A673 (cell line): Measurements from ENCODE around the gene CYTH2. TPM values are rescaled to one million over a fixed set of nuclear protein-coding genes. Genes with fewer than 3 reads are reported as not detected.
"Not testable (repeated sequence)": the region's sequence is repeated elsewhere in the genome, so short reads cannot be mapped to it uniquely, and the experiment has no call there.

Source experiments
- BruUV-seq: library from RNA; stranded (reverse); fragments of 400-500 nt; replicated peaks from 2 replicates; lab custom pipeline; 2021; lab: Mats Ljungman, UMichigan
- CTCF ChIA-PET: fragments of 300-600 bp; sonication (Branson Sonifier 250); formaldehyde crosslinking; loops from one replicate; lab custom pipeline; 2022; ENCODE audit warnings: antibody characterized with exemption; lab: Charles Lee
- POLR2A ChIA-PET: fragments of 300-600 bp; sonication (Branson Sonifier 250); formaldehyde crosslinking; loops from one replicate; lab custom pipeline; 2022; ENCODE audit warnings: antibody characterized with exemption; ENCODE audit not compliant: low non-redundant PET; lab: Charles Lee
- DNase-seq: peaks from one replicate; pipeline ENCODE4 v3.0.0-alpha.2; 2015; ENCODE audit warnings: low spot score
- H3K27ac ChIP-seq: fragments of 200-600 bp; sonication (generic); 2 replicates; pipeline ENCODE4 v1.5.1; 2016; ENCODE audit warnings: mixed run types, low read depth, mild to moderate bottlenecking, mixed read lengths, antibody characterized with exemption, low read length; ENCODE audit not compliant: poor library complexity, severe bottlenecking
- H3K27me3 ChIP-seq: fragments of 200-600 bp; sonication (generic); replicated peaks from 2 replicates; pipeline ENCODE4 v1.6.1; 2017; ENCODE audit warnings: mixed run types, low read depth, mild to moderate bottlenecking, mixed read lengths, antibody characterized with exemption, low read length; ENCODE audit not compliant: insufficient read depth, poor library complexity
- H3K36me3 ChIP-seq: fragments of 200-600 bp; sonication (generic); 2 replicates; pipeline ENCODE4 v1.6.1; 2016; ENCODE audit warnings: mixed run types, mild to moderate bottlenecking, mixed read lengths, antibody characterized with exemption, low read length; ENCODE audit not compliant: insufficient read depth, poor library complexity, severe bottlenecking
- H3K4me1 ChIP-seq: fragments of 200-600 bp; sonication (generic); 2 replicates; pipeline ENCODE4 v1.6.1; 2017; ENCODE audit warnings: mixed run types, mild to moderate bottlenecking, mixed read lengths, antibody characterized with exemption, low read length; ENCODE audit not compliant: insufficient read depth, poor library complexity, severe bottlenecking
- H3K4me3 ChIP-seq: fragments of 200-600 bp; sonication (generic); 2 replicates; pipeline ENCODE4 v1.5.1; 2016; ENCODE audit warnings: low read depth, mixed run types, mild to moderate bottlenecking, mixed read lengths, low read length; ENCODE audit not compliant: poor library complexity, severe bottlenecking
- H3K9me3 ChIP-seq: fragments of 200-600 bp; sonication (generic); 2 replicates; pipeline ENCODE4 v1.6.1; 2016; ENCODE audit warnings: mixed run types, low read depth, mild to moderate bottlenecking, mixed read lengths, antibody characterized with exemption, low read length; ENCODE audit not compliant: poor library complexity, severe bottlenecking
- EZH2 ChIP-seq: fragments of 200-600 bp; sonication (generic); IDR thresholded peaks from 2 replicates; pipeline ENCODE4 v1.6.1; 2017; ENCODE audit warnings: borderline replicate concordance, low read depth, mild to moderate bottlenecking, mixed read lengths, antibody characterized with exemption, low read length; ENCODE audit not compliant: poor library complexity, severe bottlenecking
- intact Hi-C: fragments of 100-400 bp; cut with micrococcal nuclease; formaldehyde crosslinking; loops from one replicate; pipeline ENCODE4 v1.10.0; 2022; ENCODE audit not compliant: unreplicated experiment
- total RNA-seq: library from RNA; stranded (reverse); gene quantifications from 2 replicates; pipeline ENCODE4 v1.2.3, GENCODE V29; 2021
- TF ChIP-seq, protein P1 (sequence below): fragments of 300-800, 200-600 bp; sonication (generic); conservative IDR thresholded peaks from 2 replicates; pipeline ENCODE4 v1.5.1; 2017; ENCODE audit warnings: low read depth, mild to moderate bottlenecking, antibody characterized with exemption, low read length, moderate library complexity, mixed read lengths

The CYTH2 gene
- total RNA-seq, 1 experiment from 2014 or later, result 125 TPM

GRCh38 chr19:48487544-48487943 lies 18.4 kb downstream of the CYTH2 start:
- no peaks in the 10 kb centered on the region for H3K36me3 ChIP-seq
- no TSS peak for BruUV-seq
- TF ChIP-seq, protein P1, sequence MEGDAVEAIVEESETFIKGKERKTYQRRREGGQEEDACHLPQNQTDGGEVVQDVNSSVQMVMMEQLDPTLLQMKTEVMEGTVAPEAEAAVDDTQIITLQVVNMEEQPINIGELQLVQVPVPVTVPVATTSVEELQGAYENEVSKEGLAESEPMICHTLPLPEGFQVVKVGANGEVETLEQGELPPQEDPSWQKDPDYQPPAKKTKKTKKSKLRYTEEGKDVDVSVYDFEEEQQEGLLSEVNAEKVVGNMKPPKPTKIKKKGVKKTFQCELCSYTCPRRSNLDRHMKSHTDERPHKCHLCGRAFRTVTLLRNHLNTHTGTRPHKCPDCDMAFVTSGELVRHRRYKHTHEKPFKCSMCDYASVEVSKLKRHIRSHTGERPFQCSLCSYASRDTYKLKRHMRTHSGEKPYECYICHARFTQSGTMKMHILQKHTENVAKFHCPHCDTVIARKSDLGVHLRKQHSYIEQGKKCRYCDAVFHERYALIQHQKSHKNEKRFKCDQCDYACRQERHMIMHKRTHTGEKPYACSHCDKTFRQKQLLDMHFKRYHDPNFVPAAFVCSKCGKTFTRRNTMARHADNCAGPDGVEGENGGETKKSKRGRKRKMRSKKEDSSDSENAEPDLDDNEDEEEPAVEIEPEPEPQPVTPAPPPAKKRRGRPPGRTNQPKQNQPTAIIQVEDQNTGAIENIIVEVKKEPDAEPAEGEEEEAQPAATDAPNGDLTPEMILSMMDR, result no peak
- no peak for TF ChIP-seq EZH2
- no peak overlapping the region for H3K4me3 ChIP-seq
- CTCF ChIA-PET, result no interaction called here
- H3K27me3 ChIP-seq, result no peaks in the 10 kb centered on the region
- no peak overlapping the region for H3K27ac ChIP-seq
- no peaks in the 10 kb centered on the region for H3K9me3 ChIP-seq
- POLR2A ChIA-PET, result no interaction called here
- DNase-seq, result no peak
- peaks cover 21% of the 10 kb centered on the region for H3K4me1 ChIP-seq
- intact Hi-C loops, result no loop called here

GRCh38 chr19:48487948-48488347 lies 18.8 kb downstream of the CYTH2 start:
- H3K4me3 ChIP-seq, result no peak overlapping the region
- H3K36me3 ChIP-seq, result no peaks in the 10 kb centered on the region
- DNase-seq, result peak; percentile 70
- no peak overlapping the region for H3K27ac ChIP-seq
- no peak for TF ChIP-seq EZH2
- TF ChIP-seq, protein P1, result no peak
- H3K27me3 ChIP-seq, result no peaks in the 10 kb centered on the region
- no TSS peak for BruUV-seq
- no peaks in the 10 kb centered on the region for H3K9me3 ChIP-seq
- intact Hi-C loops, result no loop called here
- ChIA-PET POLR2A (no interaction called here), CTCF (no interaction called here)
- peaks cover 24% of the 10 kb centered on the region for H3K4me1 ChIP-seq

- POLR2A ChIA-PET, H3K27me3 ChIP-seq, BruUV-seq, DNase-seq, H3K9me3 ChIP-seq, H3K4me3 ChIP-seq, H3K27ac ChIP-seq, intact Hi-C loops, H3K36me3 ChIP-seq: not testable (repeated sequence)
- H3K4me1 ChIP-seq, result peaks cover 24% of the 10 kb centered on the region
- CTCF ChIA-PET, result interaction anchor here (0.7 kb wide), 2 partner anchors 354 to 720 kb away, joined by 4 to 7 read pairs; no protein-coding TSS in a partner anchor
These were observed 19.3 kb downstream of the CYTH2 start for GRCh38 chr19:48488478-48488877.

- H3K4me1 ChIP-seq, result peaks cover 31% of the 10 kb centered on the region
- DNase-seq, result peak; percentile 75
- H3K36me3 ChIP-seq, result no peaks in the 10 kb centered on the region
- no peak for TF ChIP-seq EZH2
- TF ChIP-seq, protein P1, result peak; percentile 97
- intact Hi-C loops, result loop anchor here (5.0 kb wide), 1 partner anchor 167 kb away; a partner anchor contains a TSS
- H3K27ac ChIP-seq, result no peak overlapping the region
- BruUV-seq, result no TSS peak
- CTCF ChIA-PET, result interaction anchor here (0.5 to 1.8 kb wide), 9 partner anchors 9 to 482 kb away, joined by 3 to 20 read pairs (median 3); partner anchors contain the start of gene KDELR1
- POLR2A ChIA-PET, result no interaction called here
- H3K9me3 ChIP-seq, result no peaks in the 10 kb centered on the region
- H3K27me3 ChIP-seq, result no peaks in the 10 kb centered on the region
- H3K4me3 ChIP-seq, result no peak overlapping the region
These were observed 20.5 kb downstream of the CYTH2 start for GRCh38 chr19:48489608-48490216.
